GM19397 (cell line): ENCODE measurements around the gene DSCAM.

Source experiments
- ATAC-seq: cut with Tn5 transposase; IDR thresholded peaks from one replicate; pipeline ENCODE4 v1.9.1; 2021; ENCODE audit warnings: mild to moderate bottlenecking, moderate library complexity; ENCODE audit not compliant: unreplicated experiment

The DSCAM gene

DNA sequence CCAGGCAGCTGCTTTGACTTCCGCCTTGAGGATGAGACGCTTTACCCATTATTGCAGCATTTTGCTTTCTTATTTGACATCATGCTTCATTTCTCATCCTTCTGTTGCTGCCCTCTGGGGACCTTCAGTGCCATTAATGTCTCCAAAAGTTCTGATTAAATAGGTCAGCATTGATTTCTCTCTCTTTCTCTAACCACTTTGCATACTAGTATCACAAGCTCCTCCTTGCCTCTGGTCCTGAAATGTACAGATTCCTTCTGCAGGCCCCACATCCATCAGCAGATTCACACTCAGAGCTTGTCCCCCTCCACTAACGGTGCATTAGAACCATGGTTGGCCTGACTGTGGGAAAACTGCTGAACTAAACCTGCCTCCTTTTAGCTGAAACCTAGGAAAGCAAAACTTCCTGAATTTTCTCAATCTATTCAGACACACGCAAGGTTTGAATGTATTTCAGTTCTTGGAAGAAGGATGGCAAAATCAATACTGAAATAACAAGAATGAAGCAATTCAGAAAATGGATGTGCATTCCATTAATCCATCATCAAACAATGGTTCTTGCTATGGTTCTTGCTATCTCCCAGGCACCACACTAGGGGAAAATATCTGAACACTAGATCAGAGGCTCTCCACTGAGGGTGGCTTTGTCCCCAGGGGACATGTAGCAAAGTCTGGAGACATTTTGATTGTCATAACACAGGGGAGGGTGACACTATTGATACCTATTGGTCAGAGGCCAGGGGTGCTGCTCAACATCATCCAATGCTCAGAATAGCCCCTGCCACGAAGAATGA, 825.2 kb downstream of the DSCAM start:
- ATAC-seq, result no peak

- ATAC-seq, result no peak
Observed at GRCh38 chr21:40020651-40021050, 826.3 kb downstream of the DSCAM start.

DNA sequence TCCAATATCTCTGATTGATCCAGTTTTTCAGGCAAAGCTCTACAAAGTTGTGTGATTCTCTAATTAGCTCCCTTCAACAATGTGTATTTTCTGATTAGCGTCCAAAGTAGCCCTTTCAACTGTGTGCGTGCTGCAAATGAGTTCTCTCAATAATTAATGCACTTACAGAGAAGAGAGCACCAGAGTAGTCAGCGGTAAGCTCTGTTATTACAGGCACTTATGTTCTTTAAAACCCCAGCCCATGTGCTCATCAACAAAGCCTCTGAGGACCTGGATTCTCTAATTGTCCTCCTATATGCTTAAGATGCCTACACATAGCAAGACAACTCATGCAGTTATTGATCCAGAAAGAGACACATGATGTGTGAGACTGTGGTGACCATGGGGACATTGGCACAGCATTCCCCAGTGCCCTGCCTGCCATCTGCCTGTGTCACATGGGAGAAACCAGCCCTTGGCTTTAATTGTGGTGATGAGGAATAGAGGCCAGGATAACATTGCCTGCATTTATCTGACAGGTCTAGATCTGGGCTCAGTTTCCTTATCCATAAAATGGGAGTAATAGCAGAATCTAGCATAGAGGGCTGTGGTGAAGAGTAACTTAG, 828.0 kb downstream of the DSCAM start:
- no peak for ATAC-seq

- no peak for ATAC-seq
Observed at GRCh38 chr21:40016667-40017066, 830.3 kb downstream of the DSCAM start.

DNA sequence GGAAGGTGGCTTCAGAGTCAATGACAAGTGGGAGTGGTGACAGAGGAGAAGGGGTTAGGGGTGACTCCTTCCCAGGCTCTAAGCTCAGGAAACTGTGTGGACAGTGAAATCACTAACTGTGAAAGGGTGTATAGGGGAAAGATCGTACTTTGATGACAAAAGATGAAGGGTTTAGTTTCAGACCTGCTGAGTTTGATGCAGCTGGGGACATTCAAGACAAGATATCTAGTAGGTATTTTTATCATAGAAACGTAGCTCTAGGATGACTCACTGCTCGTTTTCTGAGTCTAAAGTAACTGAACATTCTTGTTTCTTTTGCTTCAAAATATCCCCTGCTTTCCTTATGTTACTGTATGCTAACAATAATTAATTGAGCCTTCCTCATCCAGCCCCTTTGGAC, 830.7 kb downstream of the DSCAM start:
- ATAC-seq, result no peak

GRCh38 chr21:40015818-40016217, 831.1 kb downstream of the DSCAM start:
- no peak for ATAC-seq

GRCh38 chr21:40014394-40014793, 832.6 kb downstream of the DSCAM start:
- ATAC-seq, result no peak

GRCh38 chr21:40013001-40013735, 833.8 kb downstream of the DSCAM start:
- ATAC-seq, result no peak

DNA sequence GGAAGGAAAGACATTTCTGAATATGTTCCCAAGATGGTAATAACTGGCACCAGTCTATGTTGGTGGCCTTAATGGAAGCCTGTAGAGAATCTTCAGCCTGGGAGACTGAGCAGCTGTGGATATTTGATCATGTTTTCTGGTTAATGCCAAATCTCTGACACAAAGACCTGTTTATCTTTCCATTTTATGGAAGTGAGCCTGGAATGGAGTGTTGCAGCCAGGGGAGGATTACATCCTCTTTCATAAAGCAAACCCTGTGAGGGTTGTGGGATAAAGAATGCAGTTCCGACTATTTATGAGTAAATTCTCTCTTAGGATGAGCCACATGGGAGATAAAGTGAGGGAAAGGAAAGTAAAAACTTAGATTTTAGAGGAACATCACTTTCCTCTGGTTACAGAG, 835.6 kb downstream of the DSCAM start:
- no peak for ATAC-seq

DNA sequence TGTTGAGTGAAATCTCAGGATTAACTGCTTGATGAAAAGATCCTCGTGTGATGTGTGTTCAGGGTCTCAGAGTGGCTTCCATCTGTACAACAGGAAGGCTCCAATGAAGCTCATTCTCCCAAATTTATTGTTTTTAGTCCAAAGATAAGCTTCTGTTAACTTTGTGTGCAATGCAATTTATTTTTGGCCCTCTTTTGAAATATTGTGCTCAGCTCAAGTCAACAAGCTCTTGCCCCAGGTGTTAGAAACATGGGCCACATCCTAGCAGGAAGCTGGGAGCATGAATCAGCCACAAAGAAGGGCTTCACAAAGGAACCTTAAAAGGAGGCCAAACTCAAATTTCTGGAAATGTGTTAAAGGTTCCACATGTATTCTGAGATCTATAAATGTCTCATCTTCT, 844.0 kb downstream of the DSCAM start:
- ATAC-seq, result no peak

DNA sequence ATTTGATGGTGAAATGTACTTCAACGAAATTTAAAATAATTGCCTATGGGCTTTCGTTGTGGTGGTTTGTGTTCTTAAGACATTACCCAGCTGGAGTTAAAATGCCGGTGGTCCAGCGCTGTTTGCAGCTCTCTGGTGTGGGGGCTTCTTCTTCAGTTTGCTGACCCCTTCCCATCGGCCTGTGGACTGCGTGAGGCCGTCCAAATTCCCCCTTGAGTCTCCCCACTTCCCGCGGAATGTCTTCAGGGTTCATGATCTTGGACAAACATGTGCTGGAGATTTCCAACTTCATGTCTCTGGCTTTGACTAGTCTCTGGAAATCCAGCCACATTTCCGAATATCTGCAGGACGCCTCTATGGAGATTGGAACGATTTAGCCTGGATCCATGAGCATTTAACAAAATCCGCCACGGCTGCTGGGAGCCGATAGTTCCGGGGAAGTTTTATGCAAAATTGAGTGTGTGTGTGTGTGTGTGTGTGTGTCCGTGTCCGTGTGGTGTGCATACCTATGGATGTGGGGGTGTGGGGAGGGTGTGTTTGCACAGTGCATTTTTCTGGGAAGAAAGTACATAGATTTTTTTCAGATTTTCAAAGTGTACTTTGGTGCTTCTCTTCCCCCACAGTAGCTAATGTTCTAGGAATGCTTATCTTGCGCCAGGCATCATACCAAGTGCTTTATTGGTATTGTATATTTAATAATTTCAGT, 862.5 kb downstream of the DSCAM start:
- no peak for ATAC-seq

DNA sequence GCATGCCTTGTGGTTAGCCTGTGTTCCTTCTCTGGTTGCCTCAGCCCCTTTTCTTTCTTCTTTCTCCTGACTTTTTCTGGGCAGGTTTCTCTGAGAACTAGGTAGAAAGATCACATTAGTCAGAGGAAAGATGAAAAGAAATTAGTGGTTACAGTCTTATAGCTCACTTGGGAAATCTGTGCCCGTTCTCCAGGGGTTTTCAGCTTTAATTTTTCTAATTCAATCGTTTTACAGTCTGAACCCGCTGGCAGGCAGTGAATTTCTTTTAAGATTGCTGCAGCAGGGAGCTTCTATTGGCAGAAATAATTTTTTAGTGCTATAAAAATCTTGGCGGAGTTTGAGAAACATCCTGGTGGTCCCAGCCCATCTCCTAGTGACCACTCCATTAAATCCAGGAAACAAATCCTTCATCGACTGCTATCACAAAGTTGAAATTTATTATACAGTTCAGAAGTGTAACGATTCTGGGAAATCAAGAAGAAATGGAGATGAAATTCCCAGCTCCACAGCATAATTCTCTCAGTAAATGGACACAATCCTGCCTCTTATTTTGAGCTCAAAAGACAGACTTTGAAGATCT, 866.6 kb downstream of the DSCAM start:
- ATAC-seq, result no peak

DNA sequence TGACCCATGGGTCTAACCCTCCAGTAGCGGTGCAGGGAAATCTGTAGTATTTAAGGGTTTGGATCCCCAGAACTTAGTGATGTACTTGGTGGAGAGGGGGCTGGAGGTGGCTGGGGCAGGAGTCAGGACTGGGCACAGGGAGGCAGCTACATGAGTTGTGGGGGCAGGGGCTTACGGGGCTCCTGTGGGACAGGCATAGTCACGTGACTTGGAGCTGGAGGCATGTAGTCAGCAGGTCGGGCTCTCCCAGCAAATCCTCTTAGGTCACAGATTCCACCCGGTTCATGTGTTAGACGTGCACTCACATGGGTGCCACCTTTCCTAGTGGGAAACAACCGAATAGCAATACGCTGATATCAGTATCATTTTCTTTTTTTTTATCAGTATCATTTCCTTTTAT, 867.6 kb downstream of the DSCAM start:
- no peak for ATAC-seq

GRCh38 chr21:39976800-39977199, 870.2 kb downstream of the DSCAM start:
- no peak for ATAC-seq

GRCh38 chr21:39972976-39973770, 873.8 kb downstream of the DSCAM start:
- ATAC-seq, result no peak

GRCh38 chr21:39972471-39972870, 874.5 kb downstream of the DSCAM start:
- ATAC-seq, result no peak

GRCh38 chr21:39971956-39972355, 875.0 kb downstream of the DSCAM start:
- ATAC-seq, result no peak

DNA sequence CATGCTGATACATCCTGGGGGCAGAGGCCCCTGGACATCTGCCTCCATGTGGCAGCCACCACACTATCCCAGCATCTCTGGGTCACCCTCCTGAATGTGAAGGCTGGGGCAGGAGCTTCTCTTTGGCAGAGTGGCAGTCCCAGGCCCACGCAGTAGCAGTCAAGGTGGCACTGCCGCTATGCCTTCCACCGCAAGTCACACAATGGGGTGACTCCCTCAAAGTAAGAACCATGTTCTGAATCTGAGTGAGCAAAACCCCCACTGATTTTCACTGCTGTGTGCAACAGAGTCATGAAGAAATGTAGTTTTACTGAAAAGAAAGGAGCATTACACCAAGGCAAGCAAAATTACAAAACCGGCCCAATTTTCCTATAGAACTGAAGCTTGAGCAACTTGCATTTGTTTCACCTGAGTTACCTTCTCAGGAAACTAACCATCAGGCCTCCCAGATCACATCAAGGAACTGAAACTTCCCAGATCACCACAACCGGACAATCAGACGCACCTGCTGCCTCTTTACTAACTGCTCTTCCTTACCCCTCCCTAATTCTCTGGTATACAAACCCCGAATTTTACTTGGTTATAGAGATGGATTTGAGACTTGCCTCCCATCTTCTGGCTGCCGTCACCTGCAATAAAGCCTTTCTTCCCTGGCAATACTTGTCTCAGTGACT, 877.1 kb downstream of the DSCAM start:
- no peak for ATAC-seq

- no peak for ATAC-seq
Observed at GRCh38 chr21:39968010-39968409, 878.9 kb downstream of the DSCAM start.

DNA sequence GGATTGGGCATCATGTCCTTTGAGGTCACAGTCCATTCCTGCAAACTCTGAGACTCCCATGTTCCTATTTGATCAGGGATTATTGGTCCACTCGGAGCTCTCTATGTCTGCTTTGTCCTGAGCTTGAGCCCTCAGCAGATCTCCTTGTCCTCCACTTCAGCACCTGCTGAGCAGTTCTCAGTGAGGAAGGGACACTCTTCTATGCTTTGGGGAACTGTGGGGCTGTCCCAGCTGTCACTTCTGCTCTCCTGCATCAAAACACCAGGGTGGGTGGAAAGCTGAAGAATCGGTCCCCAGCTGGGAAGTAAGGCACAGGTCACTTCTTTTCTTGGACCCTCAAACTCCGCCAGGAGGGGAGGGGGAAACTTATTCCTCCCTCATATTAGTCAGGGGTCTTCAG, 880.2 kb downstream of the DSCAM start:
- no peak for ATAC-seq
